Ectodermal cell (in vitro differentiated cells): ENCODE results near the gene DPEP2.
"Not testable (repeated sequence)": the region's sequence is repeated elsewhere in the genome, so short reads cannot be mapped to it uniquely, and the experiment has no call there.

Experiments
- H3K27ac ChIP-seq: 2 replicates; pipeline ENCODE4 v1.7.0; 2013; ENCODE audit warnings: mild to moderate bottlenecking, low read depth, low read length; ENCODE audit not compliant: insufficient read depth, poor library complexity, severe bottlenecking
- H3K27me3 ChIP-seq: 2 replicates; pipeline ENCODE4 v1.7.0; 2013; ENCODE audit warnings: mild to moderate bottlenecking, low read length; ENCODE audit not compliant: insufficient read depth, control insufficient read depth, poor library complexity, severe bottlenecking
- H3K36me3 ChIP-seq: one replicate; pipeline ENCODE4 v1.7.0; 2013; ENCODE audit warnings: low read length; ENCODE audit not compliant: control insufficient read depth, insufficient read depth
- H3K4me1 ChIP-seq: one replicate; pipeline ENCODE4 v1.7.0; 2013; ENCODE audit warnings: low read length; ENCODE audit not compliant: control insufficient read depth, insufficient read depth
- H3K4me3 ChIP-seq: 2 replicates; pipeline ENCODE4 v1.7.0; 2013; ENCODE audit warnings: low read depth, low read length, control low read depth; ENCODE audit not compliant: insufficient read depth
- H3K9me3 ChIP-seq: 2 replicates; pipeline ENCODE4 v1.7.0; 2013; ENCODE audit warnings: mild to moderate bottlenecking, low read length, moderate library complexity; ENCODE audit not compliant: control insufficient read depth
- WGBS, 2 experiments: methylation state at CpG; one replicate each; pipeline ENCODE4 v1.1.7; 2013; ENCODE audit warnings: missing lambda C conversion rate in 2 of 2; 5-methylcytosine and 5-hydroxymethylcytosine counted together

Gene DPEP2

GRCh38 chr16:67977005-67977404 lies 22.3 kb downstream of the DPEP2 start:
- Histone ChIP-seq H3K4me1 (no peaks in the 10 kb centered on the region), H3K27me3 (no peaks in the 10 kb centered on the region), H3K36me3 (no peaks in the 10 kb centered on the region), H3K9me3 (no peaks in the 10 kb centered on the region), H3K4me3 (no peak overlapping the region), H3K27ac (no peak overlapping the region)
- 74 to 78% methylated on average over 5 of the region's 5 CpGs for WGBS, 2 experiments

GRCh38 chr16:67976205-67976604 lies 23.1 kb downstream of the DPEP2 start:
- Histone ChIP-seq H3K4me3 (no peak overlapping the region), H3K4me1 (no peaks in the 10 kb centered on the region), H3K36me3 (no peaks in the 10 kb centered on the region), H3K27me3 (no peaks in the 10 kb centered on the region), H3K9me3 (no peaks in the 10 kb centered on the region), H3K27ac (no peak overlapping the region)
- 90 to 92% methylated on average over 2 of the region's 2 CpGs for WGBS, 2 experiments

GRCh38 chr16:67975321-67976105 lies 23.8 kb downstream of the DPEP2 start:
- no peaks in the 10 kb centered on the region for H3K9me3 ChIP-seq
- WGBS, 2 experiments = 89 to 91% methylated on average over 14 of the region's 14 CpGs
- H3K36me3 ChIP-seq = no peaks in the 10 kb centered on the region
- no peaks in the 10 kb centered on the region for H3K27me3 ChIP-seq
- no peaks in the 10 kb centered on the region for H3K4me1 ChIP-seq
- H3K4me3 ChIP-seq = no peak overlapping the region
- no peak overlapping the region for H3K27ac ChIP-seq

GRCh38 chr16:67972285-67972684 lies 27.0 kb downstream of the DPEP2 start:
- not testable (repeated sequence) for H3K4me1 ChIP-seq, H3K9me3 ChIP-seq, H3K27ac ChIP-seq, H3K4me3 ChIP-seq, H3K36me3 ChIP-seq
- WGBS, 2 experiments = 88 to 91% methylated on average over 7 of the region's 7 CpGs
- peaks cover 18% of the 10 kb centered on the region for H3K27me3 ChIP-seq

GRCh38 chr16:67971111-67971510 lies 28.2 kb downstream of the DPEP2 start:
- Histone ChIP-seq H3K36me3 (no peaks in the 10 kb centered on the region), H3K9me3 (no peaks in the 10 kb centered on the region), H3K4me1 (peaks cover 10% of the 10 kb centered on the region), H3K27me3 (peaks cover 21% of the 10 kb centered on the region), H3K27ac (no peak overlapping the region), H3K4me3 (no peak overlapping the region)
- WGBS, 2 experiments = 93 to 94% methylated on average over 9 of the region's 9 CpGs

- 81 to 82% methylated on average over 40 of the region's 40 CpGs for WGBS, 2 experiments
- Histone ChIP-seq H3K4me3 (no peak overlapping the region), H3K36me3 (no peaks in the 10 kb centered on the region), H3K9me3 (no peaks in the 10 kb centered on the region), H3K27me3 (peaks cover 21% of the 10 kb centered on the region), H3K4me1 (peaks cover 13% of the 10 kb centered on the region), H3K27ac (no peak overlapping the region)
Observed at GRCh38 chr16:67969254-67970039, 29.8 kb downstream of the DPEP2 start.

GRCh38 chr16:67968400-67969253 lies 30.7 kb downstream of the DPEP2 start, which contains the start of gene SLC12A4:
Gene SLC12A4 (minus strand): TSS chr16:67968637. CDS start chr16:67968553, 84 bp downstream.
- WGBS, 2 experiments = 20 to 21% methylated on average over 78 of the region's 78 CpGs

GRCh38 chr16:67967958-67968399 lies 31.3 kb downstream of the DPEP2 start:
- H3K4me3 ChIP-seq = peak overlapping the region; percentile 60
- H3K36me3 ChIP-seq = no peaks in the 10 kb centered on the region
- peaks cover 21% of the 10 kb centered on the region for H3K27me3 ChIP-seq
- no peaks in the 10 kb centered on the region for H3K9me3 ChIP-seq
- WGBS, 2 experiments = 2% methylated on average over 45 of the region's 45 CpGs
- H3K4me1 ChIP-seq = peaks cover 13% of the 10 kb centered on the region
- H3K27ac ChIP-seq = no peak overlapping the region

More at GRCh38 chr16:67968400-67969253, 30.7 kb downstream of the DPEP2 start, which contains the start of gene SLC12A4:
- Histone ChIP-seq H3K9me3 (no peaks in the 10 kb centered on the region), H3K27ac (no peak within 1 kb of the TSS), H3K27me3 (peaks cover 21% of the 10 kb centered on the region), H3K4me1 (peaks cover 13% of the 10 kb centered on the region), H3K36me3 (no peaks in the 10 kb centered on the region), H3K4me3 (peak within 1 kb of the TSS; percentile 60)

- Histone ChIP-seq H3K27ac (no peak overlapping the region), H3K4me1 (peaks cover 13% of the 10 kb centered on the region)
- WGBS, 2 experiments = 40 to 42% methylated on average over 18 of the region's 18 CpGs
Observed at GRCh38 chr16:67967183-67967957, 31.9 kb downstream of the DPEP2 start.

More at GRCh38 chr16:67967183-67967957, 31.9 kb downstream of the DPEP2 start:
- H3K9me3 ChIP-seq = no peaks in the 10 kb centered on the region
- H3K27me3 ChIP-seq = peaks cover 21% of the 10 kb centered on the region
- peak overlapping the region; percentile 60 for H3K4me3 ChIP-seq
- no peaks in the 10 kb centered on the region for H3K36me3 ChIP-seq
